Measurements from ENCODE around the gene SIM2. TPM values are rescaled to one million over a fixed set of nuclear protein-coding genes. Genes with fewer than 3 reads are reported as not detected.
"Not testable (repeated sequence)": the region's sequence is repeated elsewhere in the genome, so short reads cannot be mapped to it uniquely, and the experiment has no call there.

Gene SIM2
- total RNA-seq, 1 experiment from 2014 or later, result 23.9 TPM

GRCh38 chr21:36654796-36655325 lies 44.1 kb upstream of the SIM2 start:
- Histone ChIP-seq H3K4me2 (ENCODE audit: low read length) (no peak overlapping the region), H3K4me1 (ENCODE audit: control insufficient read depth in 1 of 2, insufficient read depth in 2 of 2, low read length in 2 of 2) (peaks cover 0 to 5% of the 10 kb centered on the region in 2 experiments; a peak in 1 of 4 replicates), H3K79me2 (ENCODE audit: insufficient read depth, low read length) (no peaks in the 10 kb centered on the region), H3K9ac (ENCODE audit: low read length) (no peak overlapping the region), H3K36me3 (ENCODE audit: control insufficient read depth in 1 of 2, insufficient read depth in 2 of 2, low read length in 2 of 2) (no peaks in the 10 kb centered on the region), H2AFZ (ENCODE audit: low read depth, low read length, poor library complexity, severe bottlenecking) (no peak overlapping the region), H3K9me2 (ENCODE audit: insufficient read depth) (no peaks in the 10 kb centered on the region), H3K9me3 (ENCODE audit: control insufficient read depth in 1 of 2, insufficient read depth in 1 of 2, low read depth in 1 of 2, low read length in 2 of 2) (no peaks in the 10 kb centered on the region), H3K4me3 (replicated peaks in 1 of 2; ENCODE audit: low read depth in 1 of 2, low read length in 2 of 2) (no peak overlapping the region), H3K27me3 (ENCODE audit: insufficient read depth, low read length) (no peaks in the 10 kb centered on the region), H3K27ac (ENCODE audit: low read depth, low read length) (no peak overlapping the region), H4K20me1 (ENCODE audit: insufficient read depth) (no peaks in the 10 kb centered on the region)
- ChIA-PET POLR2A (no interaction called here), RAD21 (ENCODE audit: low non-redundant PET in 1 of 2, low total read pairs in 2 of 2, uncharacterized antibody in 2 of 2, unreplicated experiment in 2 of 2) (no interaction called here), CTCF (no interaction called here)
- ATAC-seq, result no peak
- intact Hi-C loops (cut with micrococcal nuclease), result no loop called here
- TF ChIP-seq RAD21 (IDR thresholded peaks at IDR 0.05; ENCODE audit: low read depth) (no peak), CBX3 (IDR thresholded peaks at IDR 0.05; ENCODE audit: low read depth) (no peak), ZNF274 (IDR thresholded peaks at IDR 0.05; ENCODE audit: low read depth, low read length) (no peak), MAX (IDR thresholded peaks at IDR 0.05) (no peak), ZFX (IDR thresholded peaks at IDR 0.05) (no peak), SIN3A (IDR thresholded peaks at IDR 0.05; ENCODE audit: low read depth) (no peak), SRF (IDR thresholded peaks at IDR 0.05; ENCODE audit: low read depth) (no peak), POLR2A (IDR thresholded peaks at IDR 0.05; ENCODE audit: borderline replicate concordance, extremely low read depth, insufficient read depth, insufficient read length) (no peak), CTCF (IDR thresholded peaks at IDR 0.05 in 2 of 3, conservative IDR thresholded peaks at IDR 0.05 in 1 of 3; ENCODE audit: borderline replicate concordance in 1 of 3, insufficient read depth in 1 of 3, low read depth in 2 of 3, low read length in 2 of 3) (no peak)
- BruUV-seq (replicated peaks), result no TSS peak
- no peak for DNase-seq (ENCODE audit: low read depth, low spot score)

- ChIA-PET POLR2A (no interaction called here), CTCF (no interaction called here), RAD21 (ENCODE audit: low non-redundant PET in 1 of 2, low total read pairs in 2 of 2, uncharacterized antibody in 2 of 2, unreplicated experiment in 2 of 2) (no interaction called here)
- no peaks in the 10 kb centered on the region for H4K20me1 ChIP-seq (ENCODE audit: insufficient read depth)
- H3K4me1 ChIP-seq (ENCODE audit: control insufficient read depth in 1 of 2, insufficient read depth in 2 of 2, low read length in 2 of 2), result peaks cover 0 to 5% of the 10 kb centered on the region in 2 experiments; a peak in 1 of 4 replicates
- H3K36me3 ChIP-seq (ENCODE audit: control insufficient read depth in 1 of 2, insufficient read depth in 2 of 2, low read length in 2 of 2), result no peaks in the 10 kb centered on the region
- ATAC-seq (no peak), DNase-seq (ENCODE audit: low read depth, low spot score) (no peak)
- TF ChIP-seq CEBPB (IDR thresholded peaks at IDR 0.05; ENCODE audit: low read depth), result 0 out of 2 replicates have a peak, but pooled peaks have one; percentile 12
- TF ChIP-seq TCF7L2 (IDR thresholded peaks at IDR 0.05; ENCODE audit: borderline replicate concordance, extremely low read depth, insufficient read depth, insufficient read length), result no peak
- TF ChIP-seq EZH2 (IDR thresholded peaks at IDR 0.05), result no peak
- no peaks in the 10 kb centered on the region for H3K79me2 ChIP-seq (ENCODE audit: insufficient read depth, low read length)
- H3K4me2 ChIP-seq (ENCODE audit: low read length), result no peak overlapping the region
- no TSS peak for BruUV-seq (replicated peaks)
- H2AFZ ChIP-seq (ENCODE audit: low read depth, low read length, poor library complexity, severe bottlenecking), result no peak overlapping the region
- H3K27me3 ChIP-seq (ENCODE audit: insufficient read depth, low read length), result no peaks in the 10 kb centered on the region
- no peaks in the 10 kb centered on the region for H3K9me3 ChIP-seq (ENCODE audit: control insufficient read depth in 1 of 2, insufficient read depth in 1 of 2, low read depth in 1 of 2, low read length in 2 of 2)
- no peak overlapping the region for H3K9ac ChIP-seq (ENCODE audit: low read length)
- H3K4me3 ChIP-seq (replicated peaks in 1 of 2; ENCODE audit: low read depth in 1 of 2, low read length in 2 of 2), result no peak overlapping the region
- no peak overlapping the region for H3K27ac ChIP-seq (ENCODE audit: low read depth, low read length)
- intact Hi-C loops (cut with micrococcal nuclease), result no loop called here
- H3K9me2 ChIP-seq (ENCODE audit: insufficient read depth), result no peaks in the 10 kb centered on the region
Observed at GRCh38 chr21:36656138-36656537, 42.8 kb upstream of the SIM2 start.

GRCh38 chr21:36657290-36657689 lies 41.6 kb upstream of the SIM2 start:
- H3K9ac ChIP-seq (ENCODE audit: low read length), result not testable (repeated sequence)

More at GRCh38 chr21:36657290-36657689, 41.6 kb upstream of the SIM2 start:
- H3K27ac ChIP-seq (ENCODE audit: low read depth, low read length); H2AFZ ChIP-seq (ENCODE audit: low read depth, low read length, poor library complexity, severe bottlenecking); ATAC-seq; POLR2A ChIA-PET; H3K79me2 ChIP-seq (ENCODE audit: insufficient read depth, low read length); H4K20me1 ChIP-seq (ENCODE audit: insufficient read depth); H3K4me3 ChIP-seq (replicated peaks in 1 of 2; ENCODE audit: low read depth in 1 of 2, low read length in 2 of 2); DNase-seq (ENCODE audit: low read depth, low spot score); H3K9me2 ChIP-seq (ENCODE audit: insufficient read depth); BruUV-seq (replicated peaks); H3K4me2 ChIP-seq (ENCODE audit: low read length); RAD21 ChIA-PET (ENCODE audit: low non-redundant PET in 1 of 2, low total read pairs in 2 of 2, uncharacterized antibody in 2 of 2, unreplicated experiment in 2 of 2); H3K27me3 ChIP-seq (ENCODE audit: insufficient read depth, low read length); intact Hi-C loops (cut with micrococcal nuclease); H3K36me3 ChIP-seq (ENCODE audit: control insufficient read depth in 1 of 2, insufficient read depth in 2 of 2, low read length in 2 of 2); CTCF ChIA-PET; H3K9me3 ChIP-seq (ENCODE audit: control insufficient read depth in 1 of 2, insufficient read depth in 1 of 2, low read depth in 1 of 2, low read length in 2 of 2): not testable (repeated sequence)
- H3K4me1 ChIP-seq (ENCODE audit: control insufficient read depth in 1 of 2, insufficient read depth in 2 of 2, low read length in 2 of 2), result peaks cover 0 to 12% of the 10 kb centered on the region in 2 experiments; a peak in 3 of 4 replicates
